Gastroesophageal sphincter (tissue), 4 donors: Measurements from ENCODE around the gene DENND1C. TPM values are rescaled to one million over a fixed set of nuclear protein-coding genes. Genes with fewer than 3 reads are reported as not detected.

Experiments used
- ATAC-seq: fragments of 150-250 bp; one replicate; pipeline ENCODE4 v1.9.1; 2016; ENCODE audit warnings: mild to moderate bottlenecking, moderate library complexity
- H3K27ac ChIP-seq, 4 donors: fragments of 200-600 bp; sonication (generic) in 3 of 4; 1 replicate in 3 of 4; 2 replicates in 1 of 4; pipeline ENCODE4 v1.5.1; 2016 to 2019
- H3K27me3 ChIP-seq: fragments of 200-600 bp; sonication (generic); one replicate; pipeline ENCODE4 v1.5.1; 2019
- H3K36me3 ChIP-seq, 2 donors: fragments of 200-600 bp; sonication (generic); one replicate each; pipeline ENCODE4 v1.5.1; 2019; ENCODE audit warnings: control low read depth in 1 of 2
- H3K4me1 ChIP-seq, 3 donors: fragments of 200-600 bp; sonication (generic); 1 replicate in 2 of 3; 2 replicates in 1 of 3; pipeline ENCODE4 v1.5.1; 2016 to 2019; ENCODE audit warnings: control low read depth in 2 of 3
- H3K4me3 ChIP-seq, 2 donors: fragments of 200-600 bp; sonication (generic); one replicate each; pipeline ENCODE4 v1.5.1; 2019; ENCODE audit warnings: mild to moderate bottlenecking in 1 of 2, moderate library complexity in 1 of 2
- H3K9me3 ChIP-seq, 3 donors: fragments of 200-600 bp; sonication (generic); one replicate each; pipeline ENCODE4 v1.5.1; 2017 to 2019; ENCODE audit warnings: control low read depth in 2 of 3
- CTCF ChIP-seq, 4 experiments: fragments of 200-600 bp in 2 of 4; fragments of 450-650 bp in 2 of 4; sonication (generic) in 1 of 4; IDR thresholded peaks; one replicate each; pipeline ENCODE4 v1.5.1; 2017 to 2019; ENCODE audit warnings: antibody characterized with exemption in 4 of 4, mild to moderate bottlenecking in 2 of 4, moderate library complexity in 2 of 4
- EP300 ChIP-seq: sonication (generic); formaldehyde crosslinking; IDR thresholded peaks from one replicate; pipeline ENCODE4 v1.6.1; 2017; ENCODE audit warnings: antibody characterized with exemption, mild to moderate bottlenecking
- POLR2A ChIP-seq, 2 donors: fragments of 450-650 bp; IDR thresholded peaks; one replicate each; pipeline ENCODE4 v1.6.1; 2017; ENCODE audit warnings: antibody characterized with exemption in 2 of 2, mild to moderate bottlenecking in 2 of 2, moderate library complexity in 1 of 2
- POLR2AphosphoS5 ChIP-seq: sonication (generic); formaldehyde crosslinking; IDR thresholded peaks from one replicate; pipeline ENCODE4 v1.6.1; 2017; ENCODE audit warnings: antibody characterized with exemption
- WGBS, 2 donors: methylation state at CpG; one replicate each; pipeline ENCODE4 v1.1.5; 2018; ENCODE audit warnings: low coverage in 1 of 2; 5-methylcytosine and 5-hydroxymethylcytosine counted together
- total RNA-seq, 4 donors: library from RNA; depleted of rRNA; stranded (reverse); fragments of >200 nt; gene quantifications; one replicate each; pipeline ENCODE4 v1.1.0, GENCODE V29; 2016

The DENND1C gene
- total RNA-seq, 4 donors from 2014 or later = 0.57 to 6.1 (median 1.5) TPM

GRCh38 chr19:6490134-6490533 is 8.5 kb upstream of the DENND1C start:
- Histone ChIP-seq H3K36me3 (no peaks in the 10 kb centered on the region), H3K9me3 (peaks cover 0 to 20% (median 0%) of the 10 kb centered on the region in 3 donors), H3K27ac (no peak overlapping the region), H3K27me3 (peaks cover 35% of the 10 kb centered on the region), H3K4me1 (no peaks in the 10 kb centered on the region), H3K4me3 (no peak overlapping the region)
- no peak for ATAC-seq
- WGBS, 2 donors = 59 to 75% methylated on average over 2 of the region's 2 CpGs
- TF ChIP-seq POLR2AphosphoS5 (no peak), EP300 (no peak), CTCF (IDR thresholded peaks at IDR 0.05) (no peak), POLR2A (IDR thresholded peaks at IDR 0.05) (no peak)

GRCh38 chr19:6489278-6490061 is 7.9 kb upstream of the DENND1C start:
- no peak for ATAC-seq
- TF ChIP-seq POLR2A (IDR thresholded peaks at IDR 0.05) = no peak
- no peak for TF ChIP-seq CTCF (IDR thresholded peaks at IDR 0.05)
- TF ChIP-seq POLR2AphosphoS5 = no peak
- TF ChIP-seq EP300 = no peak
- H3K27ac ChIP-seq = no peak overlapping the region
- no peaks in the 10 kb centered on the region for H3K4me1 ChIP-seq
- H3K36me3 ChIP-seq = no peaks in the 10 kb centered on the region
- 36 to 50% methylated on average over 3 to 11 of the region's 15 CpGs for WGBS, 2 donors
- H3K27me3 ChIP-seq = peaks cover 35% of the 10 kb centered on the region
- peaks cover 0 to 20% (median 0%) of the 10 kb centered on the region in 3 donors for H3K9me3 ChIP-seq
- no peak overlapping the region for H3K4me3 ChIP-seq

- Histone ChIP-seq H3K4me3 (no peak overlapping the region), H3K27ac (no peak overlapping the region), H3K27me3 (peaks cover 67% of the 10 kb centered on the region), H3K4me1 (no peaks in the 10 kb centered on the region), H3K9me3 (no peaks in the 10 kb centered on the region), H3K36me3 (no peaks in the 10 kb centered on the region)
- no peak for ATAC-seq
- no peak for TF ChIP-seq CTCF (IDR thresholded peaks at IDR 0.05)
- no peak for TF ChIP-seq POLR2AphosphoS5
- no peak for TF ChIP-seq POLR2A (IDR thresholded peaks at IDR 0.05)
- no peak for TF ChIP-seq EP300
- 92 to 94% methylated on average over 2 to 7 of the region's 7 CpGs for WGBS, 2 donors
Observed at GRCh38 chr19:6484831-6485230, 3.2 kb upstream of the DENND1C start.

GRCh38 chr19:6484230-6484629 is 2.6 kb upstream of the DENND1C start:
- Histone ChIP-seq H3K27ac (no peak overlapping the region), H3K4me1 (no peaks in the 10 kb centered on the region), H3K9me3 (no peaks in the 10 kb centered on the region), H3K4me3 (no peak overlapping the region), H3K36me3 (no peaks in the 10 kb centered on the region), H3K27me3 (peaks cover 71% of the 10 kb centered on the region)
- TF ChIP-seq POLR2A (IDR thresholded peaks at IDR 0.05) = no peak
- no peak for TF ChIP-seq EP300
- no peak for TF ChIP-seq CTCF (IDR thresholded peaks at IDR 0.05)
- TF ChIP-seq POLR2AphosphoS5 = no peak
- no peak for ATAC-seq
- 83 to 100% methylated on average over 1 of the region's 8 CpGs for WGBS, 2 donors

GRCh38 chr19:6483235-6483634 is 1.6 kb upstream of the DENND1C start:
- Histone ChIP-seq H3K27me3 (peaks cover 71% of the 10 kb centered on the region), H3K4me1 (no peaks in the 10 kb centered on the region), H3K4me3 (no peak overlapping the region), H3K27ac (no peak overlapping the region), H3K36me3 (no peaks in the 10 kb centered on the region), H3K9me3 (no peaks in the 10 kb centered on the region)
- TF ChIP-seq EP300 (no peak), CTCF (IDR thresholded peaks at IDR 0.05) (no peak), POLR2AphosphoS5 (no peak), POLR2A (IDR thresholded peaks at IDR 0.05) (no peak)
- WGBS, 2 donors = 25 to 27% methylated on average over 3 of the region's 3 CpGs
- ATAC-seq = no peak
